HEK293 (cell line): Measurements from ENCODE around the gene GALT.

ENCODE experiments used
- CTCF ChIA-PET: fragments of 350-600 bp; formaldehyde crosslinking; extraction: SDS; loops from one replicate; lab custom pipeline; 2021; ENCODE audit warnings: antibody characterized with exemption; lab: Yijun Ruan, JAX
- POLR2A ChIA-PET: fragments of 300-600 bp; formaldehyde crosslinking; extraction: SDS; loops from one replicate; lab custom pipeline; 2020; ENCODE audit warnings: antibody characterized with exemption, inconsistent platforms; lab: Yijun Ruan, JAX
- H3K27ac ChIP-seq: fragments of 200-500 bp; sonication (Bioruptor generic); 2 replicates; pipeline ENCODE4 v1.5.1; 2014; ENCODE audit warnings: low read depth, low read length, control low read depth, inconsistent platforms; ENCODE audit errors: extremely low read depth
- H3K36me3 ChIP-seq, 2 experiments: fragments of 200-500 bp in 1 of 2; sonication (Bioruptor generic) in 1 of 2; 1 replicate in 1 of 2; 2 replicates in 1 of 2; pipeline ENCODE4 v1.5.1; 2014 to 2017; ENCODE audit warnings: inconsistent platforms in 2 of 2, low read length in 2 of 2; ENCODE audit not compliant: control insufficient read depth in 2 of 2, insufficient read depth in 1 of 2
- H3K4me1 ChIP-seq: fragments of 200-500 bp; sonication (Bioruptor generic); 2 replicates; pipeline ENCODE4 v1.5.1; 2014; ENCODE audit warnings: mild to moderate bottlenecking, low read length, inconsistent platforms; ENCODE audit not compliant: control insufficient read depth, insufficient read depth
- H3K4me3 ChIP-seq: 2 replicates; pipeline ENCODE4 v1.5.1; 2011; ENCODE audit warnings: low read depth, mild to moderate bottlenecking, control low read depth, low read length, moderate library complexity
- H3K9me3 ChIP-seq: fragments of 200-500 bp; sonication (Bioruptor generic); 2 replicates; pipeline ENCODE4 v1.5.1; 2014; ENCODE audit warnings: low read depth, low read length, inconsistent platforms; ENCODE audit not compliant: control insufficient read depth, insufficient read depth
- KLF1 ChIP-seq: fragments of 450-650 bp; formaldehyde crosslinking; IDR thresholded peaks from 2 replicates; pipeline ENCODE4 v1.5.1; 2016; ENCODE audit warnings: missing biosample characterization, missing genetic modification characterization
- PRDM10 ChIP-seq: fragments of 450-650 bp; formaldehyde crosslinking; IDR thresholded peaks from 2 replicates; pipeline ENCODE4 v1.5.1; 2016; ENCODE audit warnings: missing biosample characterization, missing genetic modification characterization
- SP2 ChIP-seq: fragments of 450-650 bp; formaldehyde crosslinking; IDR thresholded peaks from 2 replicates; pipeline ENCODE4 v1.5.1; 2016; ENCODE audit warnings: missing biosample characterization, missing genetic modification characterization
- TCF7L2 ChIP-seq: IDR thresholded peaks from 2 replicates; pipeline ENCODE4 v1.6.1; 2011; ENCODE audit warnings: low read depth, mild to moderate bottlenecking, inconsistent platforms, low read length, moderate library complexity, borderline replicate concordance
- ZBTB10 ChIP-seq: fragments of 450-650 bp; formaldehyde crosslinking; IDR thresholded peaks from 2 replicates; pipeline ENCODE4 v1.5.1; 2016; ENCODE audit warnings: missing biosample characterization, missing genetic modification characterization
- ZNF155 ChIP-seq: fragments of 450-650 bp; formaldehyde crosslinking; IDR thresholded peaks from 2 replicates; pipeline ENCODE4 v1.5.1; 2016; ENCODE audit warnings: missing biosample characterization, missing genetic modification characterization
- ZNF223 ChIP-seq: fragments of 450-650 bp; formaldehyde crosslinking; IDR thresholded peaks from 2 replicates; pipeline ENCODE4 v1.5.1; 2016; ENCODE audit warnings: missing biosample characterization, missing genetic modification characterization
- ZNF350 ChIP-seq: fragments of 450-650 bp; formaldehyde crosslinking; IDR thresholded peaks from 2 replicates; pipeline ENCODE4 v1.5.0; 2017; ENCODE audit warnings: missing biosample characterization, mild to moderate bottlenecking, missing genetic modification characterization
- ZNF398 ChIP-seq: fragments of 450-650 bp; formaldehyde crosslinking; IDR thresholded peaks from 2 replicates; pipeline ENCODE4 v1.5.1; 2017; ENCODE audit warnings: missing biosample characterization, missing genetic modification characterization
- ZNF513 ChIP-seq: fragments of 450-650 bp; IDR thresholded peaks from 2 replicates; pipeline ENCODE4 v1.5.1; 2018; ENCODE audit warnings: missing biosample characterization, missing genetic modification characterization
- ZNF518A ChIP-seq: fragments of 450-650 bp; formaldehyde crosslinking; conservative IDR thresholded peaks from 2 replicates; pipeline ENCODE4 v1.5.1; 2016; ENCODE audit warnings: low read depth, missing biosample characterization, missing genetic modification characterization
- ZNF548 ChIP-seq: fragments of 450-650 bp; formaldehyde crosslinking; IDR thresholded peaks from 2 replicates; pipeline ENCODE4 v1.5.1; 2016; ENCODE audit warnings: missing biosample characterization, missing genetic modification characterization
- ZNF623 ChIP-seq: fragments of 450-650 bp; formaldehyde crosslinking; IDR thresholded peaks from 2 replicates; pipeline ENCODE4 v1.5.1; 2016; ENCODE audit warnings: missing biosample characterization, missing genetic modification characterization
- ZNF624 ChIP-seq: fragments of 450-650 bp; formaldehyde crosslinking; IDR thresholded peaks from 2 replicates; pipeline ENCODE4 v1.5.1; 2017; ENCODE audit warnings: missing biosample characterization, missing genetic modification characterization
- ZXDB ChIP-seq: fragments of 450-650 bp; formaldehyde crosslinking; IDR thresholded peaks from 2 replicates; pipeline ENCODE4 v1.5.1; 2016; ENCODE audit warnings: missing biosample characterization, missing genetic modification characterization

The GALT gene

GRCh38 chr9:34630402-34631154 is 15.9 kb upstream of the GALT start:
- peaks cover 0 to 10% of the 10 kb centered on the region in 2 experiments; a peak in 2 of 3 replicates for H3K36me3 ChIP-seq
- H3K4me1 ChIP-seq: no peaks in the 10 kb centered on the region; the same call in 1 of the 2 replicates
- POLR2A ChIA-PET: no interaction called here
- H3K27ac ChIP-seq: no peak overlapping the region
- CTCF ChIA-PET: interaction anchor here (0.7 to 3.2 kb wide), 7 partner anchors 10 to 227 kb away, joined by 3 to 18 read pairs (median 7); partner anchors contain the start of genes DCTN3 and RPP25L
- no peaks in the 10 kb centered on the region for H3K9me3 ChIP-seq
- H3K4me3 ChIP-seq: no peak overlapping the region
- TF ChIP-seq ZNF548 (tag by site-specific recombination) (no peak), ZXDB (tag by site-specific recombination) (no peak), SP2 (no peak), ZNF623 (tag by site-specific recombination) (no peak), TCF7L2 (no peak), KLF1 (tag by site-specific recombination) (0 out of 2 replicates have a peak, but pooled peaks have one; percentile 10), ZNF513 (tag by site-specific recombination) (no peak), PRDM10 (tag by site-specific recombination) (peak; percentile 80), ZNF155 (no peak), ZNF624 (tag by site-specific recombination) (no peak), ZNF398 (tag by site-specific recombination) (0 out of 2 replicates have a peak, but pooled peaks have one; percentile 9)

- no peak overlapping the region for H3K27ac ChIP-seq
- POLR2A ChIA-PET: interaction anchor here (0.6 to 7.0 kb wide), 9 partner anchors 13 to 464 kb away, joined by 3 to 90 read pairs (median 4); partner anchors contain the start of genes DCTN3, GALT and RPP25L
- H3K4me3 ChIP-seq: no peak overlapping the region
- H3K36me3 ChIP-seq: peaks cover 0 to 15% of the 10 kb centered on the region in 2 experiments; a peak in 2 of 3 replicates
- H3K9me3 ChIP-seq: no peaks in the 10 kb centered on the region
- no peaks in the 10 kb centered on the region; the same call in 1 of the 2 replicates for H3K4me1 ChIP-seq
- CTCF ChIA-PET: interaction anchor here (0.6 to 8.3 kb wide), 21 partner anchors 10 to 318 kb away, joined by 3 to 164 read pairs (median 5); partner anchors contain the start of genes DCTN3, GALT, IL11RA and RPP25L
- TF ChIP-seq ZBTB10: no peak
- no peak for TF ChIP-seq ZNF518A (tag by site-specific recombination)
- no peak for TF ChIP-seq ZNF223
- TF ChIP-seq ZNF350: no peak
These were observed 13.3 kb upstream of the GALT start for GRCh38 chr9:34633166-34633565.
